ENCODE results near the gene TIMP2. TPM values are rescaled to one million over a fixed set of nuclear protein-coding genes. Genes with fewer than 3 reads are reported as not detected.

Gene TIMP2
- total and polyA plus RNA-seq, 4 experiments from 2014 or later, result 0.22 to 6.0 (median 5.9) TPM; not detected in 1

DNA sequence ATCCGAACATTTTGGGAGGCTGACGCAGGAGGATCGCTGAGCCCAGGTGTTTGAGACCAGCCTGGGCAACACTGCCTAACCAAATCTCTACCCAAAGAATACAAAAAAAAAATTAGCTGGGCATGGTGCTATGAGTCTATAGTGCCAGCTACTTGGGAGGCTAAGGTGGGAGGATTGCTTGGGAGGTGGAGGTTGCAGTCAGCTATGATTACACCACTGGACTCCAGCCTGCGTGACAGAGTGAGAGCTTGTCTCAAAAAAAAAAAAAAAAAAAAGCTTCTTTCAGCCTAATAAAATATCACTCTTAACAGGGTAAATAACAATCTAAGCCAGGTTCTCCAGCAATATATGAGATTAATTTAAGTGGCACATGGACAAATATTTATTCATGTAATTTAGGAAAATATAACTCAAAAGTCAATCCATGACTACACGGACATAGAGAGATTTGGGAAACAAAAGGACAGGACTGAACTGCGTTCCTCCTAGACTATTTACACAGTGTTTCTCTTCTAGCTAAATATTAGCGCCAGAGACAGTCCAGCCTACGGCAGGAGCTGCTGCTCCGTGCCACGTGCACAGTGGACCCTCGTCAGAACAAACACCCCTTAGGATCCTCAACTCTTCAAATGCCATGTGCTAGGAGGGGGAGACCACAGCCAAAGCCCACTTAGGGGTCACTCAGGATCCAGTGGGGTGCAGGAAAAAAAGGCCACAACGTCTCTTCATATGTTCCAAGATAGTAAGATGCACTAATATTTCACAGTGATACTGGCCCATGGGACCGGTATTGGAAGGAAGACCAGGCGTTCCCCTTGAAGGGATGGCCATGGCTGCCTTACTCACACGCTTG, 93.3 kb downstream of the TIMP2 start:
- H3K4me1 Mint-ChIP-seq, result peaks cover 14 to 45% (median 24%) of the 10 kb centered on the region in 4 donors
- Histone ChIP-seq H3K9me3 (ENCODE audit: control insufficient read depth in 1 of 2, low read length in 2 of 2) (no peaks in the 10 kb centered on the region), H3K36me3 (ENCODE audit: insufficient read depth, low read length) (peaks cover 73% of the 10 kb centered on the region), H3K27ac (ENCODE audit: low read depth, low read length) (no peak overlapping the region), H3K4me1 (ENCODE audit: insufficient read depth, low read length) (no peaks in the 10 kb centered on the region), H3K4me3 (ENCODE audit: low read length in 2 of 2) (no peak overlapping the region), H3K27me3 (ENCODE audit: insufficient read depth, low read length) (no peaks in the 10 kb centered on the region)
- intact Hi-C loops (cut with micrococcal nuclease), result no loop called here
- H3K36me3 Mint-ChIP-seq, result peaks cover 74 to 90% of the 10 kb centered on the region in 2 donors
- H3K27me3 Mint-ChIP-seq, result no peaks in the 10 kb centered on the region
- CTCF ChIA-PET (ENCODE audit: partially characterized antibody), result interaction anchor here (0.6 to 1.1 kb wide), 3 partner anchors 16 to 126 kb away, joined by 3 read pairs; no protein-coding TSS in a partner anchor
- DNase-seq, result peak in 1 of 5 donors; percentile 13
- POLR2A ChIA-PET (ENCODE audit: partially characterized antibody), result interaction anchor here (2.1 to 3.0 kb wide), 2 partner anchors 9 to 13 kb away, joined by 9 to 11 read pairs; partner anchors contain the start of gene USP36
- H3K9me3 Mint-ChIP-seq, result no peaks in the 10 kb centered on the region
- no peak overlapping the region for H3K4me3 Mint-ChIP-seq
- peak overlapping the region in 3 of 7 donors; percentile 42 to 82 (median 61) for H3K27ac Mint-ChIP-seq

DNA sequence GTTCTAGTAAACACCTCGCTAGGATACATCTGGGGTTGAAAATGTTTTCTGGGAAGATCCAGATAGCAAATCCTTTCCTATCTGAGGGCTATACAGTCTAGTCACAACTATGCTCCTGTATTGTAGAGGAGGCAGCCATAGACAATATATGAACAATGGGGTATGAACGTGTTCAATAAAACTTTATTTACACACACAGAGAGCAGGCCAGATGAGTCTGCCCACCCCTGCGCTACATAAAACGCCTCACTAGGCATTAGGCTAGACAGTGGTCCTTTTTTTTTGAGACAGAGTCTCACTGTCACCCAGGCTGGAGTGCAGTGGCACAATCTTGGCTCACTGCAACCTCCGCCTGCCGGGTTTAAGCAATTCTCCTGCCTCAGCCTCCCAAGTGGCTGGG, 95.7 kb downstream of the TIMP2 start:
- H3K27ac ChIP-seq (ENCODE audit: low read depth, low read length), result no peak overlapping the region
- no peak overlapping the region for H3K4me3 ChIP-seq (ENCODE audit: low read length in 2 of 2)
- H3K4me1 ChIP-seq (ENCODE audit: insufficient read depth, low read length), result no peaks in the 10 kb centered on the region
- no peaks in the 10 kb centered on the region for H3K27me3 Mint-ChIP-seq
- ChIA-PET POLR2A (ENCODE audit: partially characterized antibody) (interaction anchor here (1.4 to 3.0 kb wide), 2 partner anchors 10 to 11 kb away, joined by 5 to 11 read pairs; partner anchors contain the start of gene USP36), CTCF (ENCODE audit: partially characterized antibody) (interaction anchor here (1.0 kb wide), 1 partner anchor 122 kb away, joined by 3 read pairs; no protein-coding TSS in a partner anchor)
- intact Hi-C loops (cut with micrococcal nuclease), result no loop called here
- no peaks in the 10 kb centered on the region for H3K9me3 Mint-ChIP-seq
- H3K4me1 Mint-ChIP-seq, result peaks cover 16 to 46% (median 30%) of the 10 kb centered on the region in 4 donors
- H3K27ac Mint-ChIP-seq, result no peak overlapping the region
- peaks cover 75 to 90% of the 10 kb centered on the region in 2 donors for H3K36me3 Mint-ChIP-seq
- no peak for DNase-seq
- no peaks in the 10 kb centered on the region for H3K27me3 ChIP-seq (ENCODE audit: insufficient read depth, low read length)
- H3K4me3 Mint-ChIP-seq, result no peak overlapping the region
- H3K9me3 ChIP-seq (ENCODE audit: control insufficient read depth in 1 of 2, low read length in 2 of 2), result no peaks in the 10 kb centered on the region
- peaks cover 77% of the 10 kb centered on the region for H3K36me3 ChIP-seq (ENCODE audit: insufficient read depth, low read length)

DNA sequence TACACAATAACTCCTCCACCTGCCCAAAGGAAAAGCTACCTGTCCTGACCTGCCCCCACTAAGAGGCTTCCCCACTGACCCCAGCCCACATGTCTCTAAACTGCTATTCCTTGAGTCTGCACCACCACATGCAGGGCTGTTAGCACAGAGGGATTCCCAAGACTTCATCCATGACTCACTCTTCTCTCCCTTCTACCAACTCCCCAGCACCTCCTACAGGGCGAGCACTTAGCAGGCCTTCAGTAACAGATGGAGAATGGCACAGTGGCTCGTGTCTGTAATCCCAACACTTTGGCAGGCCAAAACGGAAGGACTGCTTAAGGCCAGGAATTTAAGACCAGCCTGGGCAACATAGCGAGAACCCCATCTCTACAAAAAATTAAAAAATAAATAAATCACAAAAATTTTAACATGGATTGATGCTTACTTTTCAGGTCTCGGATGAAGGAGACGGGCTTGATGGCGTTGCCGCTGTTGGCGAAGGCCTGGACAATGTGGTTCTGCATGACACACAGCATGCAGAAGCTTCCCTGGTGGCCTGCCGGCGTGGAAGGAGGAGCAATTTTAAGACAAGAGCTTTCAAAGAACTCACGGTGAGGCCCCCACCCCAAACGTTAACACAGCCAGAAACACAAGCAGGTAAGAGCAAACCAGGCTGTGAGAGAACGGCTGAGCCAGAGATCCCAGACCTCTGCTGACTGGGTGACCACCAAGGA, 96.6 kb downstream of the TIMP2 start:
- H3K27me3 ChIP-seq (ENCODE audit: insufficient read depth, low read length), result no peaks in the 10 kb centered on the region
- peaks cover 78% of the 10 kb centered on the region for H3K36me3 ChIP-seq (ENCODE audit: insufficient read depth, low read length)
- H3K27me3 Mint-ChIP-seq, result no peaks in the 10 kb centered on the region
- H3K9me3 Mint-ChIP-seq, result no peaks in the 10 kb centered on the region
- no peak overlapping the region for H3K27ac ChIP-seq (ENCODE audit: low read depth, low read length)
- H3K27ac Mint-ChIP-seq, result peak overlapping the region in 6 of 7 donors; percentile 8 to 85 (median 76)
- H3K36me3 Mint-ChIP-seq, result peaks cover 75 to 92% of the 10 kb centered on the region in 2 donors
- intact Hi-C loops (cut with micrococcal nuclease), result no loop called here
- no peak overlapping the region for H3K4me3 ChIP-seq (ENCODE audit: low read length in 2 of 2)
- H3K4me1 ChIP-seq (ENCODE audit: insufficient read depth, low read length), result no peaks in the 10 kb centered on the region
- no peaks in the 10 kb centered on the region for H3K9me3 ChIP-seq (ENCODE audit: control insufficient read depth in 1 of 2, low read length in 2 of 2)
- peak overlapping the region in 1 of 8 donors; percentile 4 for H3K4me3 Mint-ChIP-seq
- CTCF ChIA-PET (ENCODE audit: partially characterized antibody), result interaction anchor here (0.9 to 1.9 kb wide), 4 partner anchors 9 to 121 kb away, joined by 3 to 6 read pairs (median 3); no protein-coding TSS in a partner anchor
- H3K4me1 Mint-ChIP-seq, result peaks cover 18 to 53% (median 34%) of the 10 kb centered on the region in 4 donors
- POLR2A ChIA-PET (ENCODE audit: partially characterized antibody), result interaction anchor here (0.8 to 1.7 kb wide), 3 partner anchors 10 to 152 kb away, joined by 3 to 8 read pairs (median 5); partner anchors contain the start of gene LGALS3BP
- peak in 1 of 5 donors; percentile 22 for DNase-seq

DNA sequence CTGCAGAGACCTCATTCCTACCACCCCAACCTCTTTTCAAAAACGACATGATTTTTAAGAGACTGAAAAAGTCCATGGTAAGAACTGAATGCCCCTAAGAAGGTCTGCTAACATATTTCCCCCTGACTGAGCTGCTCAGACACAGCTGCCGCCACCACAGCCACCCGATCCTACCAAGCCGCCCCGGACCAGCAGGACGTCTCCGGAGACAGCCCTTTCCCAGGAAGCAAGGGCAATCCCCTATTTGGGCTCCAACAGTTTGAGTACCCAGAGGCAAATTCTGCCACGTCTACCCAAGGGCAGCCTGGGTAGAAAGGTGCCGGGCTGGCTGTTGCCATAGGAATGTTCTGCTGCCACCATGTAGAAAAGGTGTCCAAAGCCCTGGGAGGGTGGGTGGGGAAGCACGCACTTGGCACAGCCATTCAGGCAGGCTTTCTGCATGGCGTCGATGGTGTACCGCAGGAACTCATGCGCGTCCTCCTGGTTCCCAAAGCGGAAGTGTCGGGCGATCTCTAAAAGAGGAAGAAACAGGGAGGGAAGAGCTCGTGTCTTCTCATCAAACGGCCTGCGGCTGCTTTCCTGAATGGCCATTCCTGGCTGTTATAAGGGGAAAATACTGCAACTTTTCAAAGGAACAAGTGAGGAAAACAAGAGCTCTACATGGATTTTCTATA, 98.2 kb downstream of the TIMP2 start:
- no peaks in the 10 kb centered on the region for H3K9me3 Mint-ChIP-seq
- POLR2A ChIA-PET (ENCODE audit: partially characterized antibody), result interaction anchor here (1.6 to 1.7 kb wide), 2 partner anchors 8 to 37 kb away, joined by 3 to 8 read pairs; no protein-coding TSS in a partner anchor
- H3K27ac ChIP-seq (ENCODE audit: low read depth, low read length), result no peak overlapping the region
- H3K36me3 Mint-ChIP-seq, result peaks cover 76 to 90% of the 10 kb centered on the region in 2 donors
- H3K27me3 ChIP-seq (ENCODE audit: insufficient read depth, low read length), result no peaks in the 10 kb centered on the region
- peak in 1 of 5 donors; percentile 7 for DNase-seq
- H3K27ac Mint-ChIP-seq, result peak overlapping the region in 5 of 7 donors; percentile 2 to 53 (median 17)
- intact Hi-C loops (cut with micrococcal nuclease), result no loop called here
- H3K27me3 Mint-ChIP-seq, result no peaks in the 10 kb centered on the region
- peaks cover 18 to 60% (median 38%) of the 10 kb centered on the region in 4 donors for H3K4me1 Mint-ChIP-seq
- H3K9me3 ChIP-seq (ENCODE audit: control insufficient read depth in 1 of 2, low read length in 2 of 2), result no peaks in the 10 kb centered on the region
- peak overlapping the region in 1 of 8 donors; percentile 50 for H3K4me3 Mint-ChIP-seq
- peaks cover 74% of the 10 kb centered on the region for H3K36me3 ChIP-seq (ENCODE audit: insufficient read depth, low read length)
- H3K4me3 ChIP-seq (ENCODE audit: low read length in 2 of 2), result no peak overlapping the region
- H3K4me1 ChIP-seq (ENCODE audit: insufficient read depth, low read length), result no peaks in the 10 kb centered on the region
- CTCF ChIA-PET (ENCODE audit: partially characterized antibody), result interaction anchor here (1.2 to 1.9 kb wide), 3 partner anchors 8 to 17 kb away, joined by 3 to 6 read pairs (median 3); no protein-coding TSS in a partner anchor

DNA sequence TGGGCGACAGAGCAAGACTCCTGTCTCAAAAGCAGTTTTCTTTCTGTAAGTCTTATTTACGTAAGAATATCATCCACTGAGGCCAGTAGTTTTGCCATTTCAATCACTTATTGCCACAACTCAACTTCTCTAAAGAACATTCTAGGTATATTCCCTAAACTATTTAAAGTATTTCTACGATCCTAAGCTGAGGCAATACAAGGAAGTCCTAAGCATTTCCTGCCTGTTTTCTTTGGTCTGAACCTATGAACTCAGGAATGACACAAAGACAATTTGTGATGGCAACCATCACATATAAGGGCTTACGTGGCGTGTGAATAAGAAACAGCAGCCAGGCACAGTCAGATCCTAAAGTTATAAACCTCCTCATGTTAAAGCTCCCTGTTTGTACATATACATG, 98.8 kb downstream of the TIMP2 start:
- no peak for DNase-seq
- Histone ChIP-seq H3K27ac (ENCODE audit: low read depth, low read length) (no peak overlapping the region), H3K9me3 (ENCODE audit: control insufficient read depth in 1 of 2, low read length in 2 of 2) (no peaks in the 10 kb centered on the region), H3K4me3 (ENCODE audit: low read length in 2 of 2) (no peak overlapping the region), H3K36me3 (ENCODE audit: insufficient read depth, low read length) (peaks cover 77% of the 10 kb centered on the region), H3K4me1 (ENCODE audit: insufficient read depth, low read length) (no peaks in the 10 kb centered on the region), H3K27me3 (ENCODE audit: insufficient read depth, low read length) (no peaks in the 10 kb centered on the region)
- ChIA-PET POLR2A (ENCODE audit: partially characterized antibody) (interaction anchor here (1.6 kb wide), 1 partner anchor 37 kb away, joined by 3 read pairs; no protein-coding TSS in a partner anchor), CTCF (ENCODE audit: partially characterized antibody) (interaction anchor here (1.3 kb wide), 1 partner anchor 9 kb away, joined by 3 read pairs; no protein-coding TSS in a partner anchor)
- Mint-ChIP-seq H3K27me3 (no peaks in the 10 kb centered on the region), H3K36me3 (peaks cover 73 to 88% of the 10 kb centered on the region in 2 donors), H3K9me3 (no peaks in the 10 kb centered on the region), H3K27ac (peak overlapping the region in 5 of 7 donors; percentile 17 to 48 (median 26)), H3K4me3 (no peak overlapping the region), H3K4me1 (peaks cover 16 to 56% (median 36%) of the 10 kb centered on the region in 4 donors)
- intact Hi-C loops (cut with micrococcal nuclease), result no loop called here

DNA sequence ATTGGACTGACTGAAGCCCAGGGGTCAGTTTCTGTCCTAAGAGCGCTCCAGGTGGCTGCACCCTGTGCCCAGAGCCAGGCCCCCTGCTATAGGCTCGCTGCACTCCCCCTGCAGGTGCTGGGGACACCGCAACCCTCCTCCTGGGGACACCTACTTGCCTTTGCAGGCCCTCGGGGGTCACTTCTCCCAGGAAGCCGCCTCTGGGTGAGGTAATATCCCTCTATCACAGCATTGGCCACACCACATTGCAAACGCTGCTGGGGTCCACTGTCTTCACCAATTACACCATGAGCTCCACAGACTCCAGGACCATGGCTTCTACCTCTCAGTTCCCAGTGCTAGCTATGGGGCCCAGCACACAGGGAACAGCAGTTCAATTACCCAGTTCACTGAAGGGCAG, 99.5 kb downstream of the TIMP2 start:
- H3K4me3 Mint-ChIP-seq, result no peak overlapping the region
- peaks cover 16 to 54% (median 41%) of the 10 kb centered on the region in 4 donors for H3K4me1 Mint-ChIP-seq
- peak overlapping the region in 6 of 7 donors; percentile 63 to 92 (median 86) for H3K27ac Mint-ChIP-seq
- ChIA-PET POLR2A (ENCODE audit: partially characterized antibody) (interaction anchor here (0.5 kb wide), 1 partner anchor 118 kb away, joined by 4 read pairs; no protein-coding TSS in a partner anchor), CTCF (ENCODE audit: partially characterized antibody) (no interaction called here)
- H3K9me3 Mint-ChIP-seq, result no peaks in the 10 kb centered on the region
- no peak overlapping the region for H3K27ac ChIP-seq (ENCODE audit: low read depth, low read length)
- intact Hi-C loops (cut with micrococcal nuclease), result no loop called here
- peaks cover 4% of the 10 kb centered on the region for H3K4me1 ChIP-seq (ENCODE audit: insufficient read depth, low read length)
- H3K27me3 ChIP-seq (ENCODE audit: insufficient read depth, low read length), result no peaks in the 10 kb centered on the region
- DNase-seq, result peak in 1 of 5 donors; percentile 22
- H3K27me3 Mint-ChIP-seq, result no peaks in the 10 kb centered on the region
- no peak overlapping the region for H3K4me3 ChIP-seq (ENCODE audit: low read length in 2 of 2)
- peaks cover 80% of the 10 kb centered on the region for H3K36me3 ChIP-seq (ENCODE audit: insufficient read depth, low read length)
- no peaks in the 10 kb centered on the region for H3K9me3 ChIP-seq (ENCODE audit: control insufficient read depth in 1 of 2, low read length in 2 of 2)
- H3K36me3 Mint-ChIP-seq, result peaks cover 78 to 88% of the 10 kb centered on the region in 2 donors

All from CD4-positive, alpha-beta memory T cell (primary cell).